Measurements from ENCODE around the gene PRKAG3.
A peak's percentile ranks its signal among the peaks of the same experiment; 100 is the strongest.

PRKAG3 gene

GRCh38 chr2:218839430-218839829 lies 7.8 kb upstream of the PRKAG3 start:
- peak; percentile 49 for DNase-seq (ENCODE audit: low read depth)

DNA sequence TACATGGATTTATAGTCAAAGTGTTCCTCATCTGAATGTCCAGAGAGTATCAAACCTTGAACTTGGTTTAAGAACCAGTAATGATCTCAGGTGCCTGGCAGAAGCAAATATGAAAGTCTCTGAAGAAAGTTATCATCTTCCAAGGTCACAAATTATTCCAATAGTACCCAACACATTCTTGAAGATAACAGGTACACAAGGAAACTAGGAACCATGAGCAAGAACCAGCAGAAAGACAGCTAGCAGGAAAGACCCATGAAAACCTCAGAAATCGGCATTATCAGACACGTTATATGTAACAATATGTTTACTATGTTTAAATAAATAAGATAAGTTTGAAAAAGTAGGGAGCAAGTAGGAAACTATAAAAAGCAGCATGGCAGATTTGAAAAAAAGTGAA lies 5.9 kb upstream of the PRKAG3 start:
- DNase-seq (ENCODE audit: low read depth): no peak

DNA sequence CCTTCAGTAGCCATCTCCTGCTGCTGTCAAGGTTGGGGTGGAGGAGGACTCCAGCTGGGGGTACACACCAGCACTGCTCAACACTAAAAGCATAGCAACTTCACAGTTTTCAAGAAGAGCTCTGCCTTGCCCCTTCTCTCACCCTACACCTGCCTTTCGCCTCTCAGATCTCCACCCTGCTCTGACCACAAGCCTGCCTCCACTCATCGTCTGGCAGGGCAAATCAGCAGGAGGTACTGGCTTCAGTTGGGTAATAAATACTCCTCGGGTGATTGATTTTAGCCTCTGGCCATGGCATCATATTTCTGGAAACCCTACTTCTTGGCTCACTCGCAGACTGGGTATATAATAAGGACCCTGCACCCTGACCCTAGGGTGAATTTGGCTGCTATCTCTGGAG lies 3.1 kb upstream of the PRKAG3 start:
- DNase-seq (ENCODE audit: low read depth): no peak

GRCh38 chr2:218833023-218833609 lies 1.5 kb upstream of the PRKAG3 start:
- DNase-seq (ENCODE audit: low read depth): no peak

GRCh38 chr2:218832520-218832919 lies 917 bp upstream of the PRKAG3 start:
- peak; percentile 57 for DNase-seq (ENCODE audit: low read depth)

DNA sequence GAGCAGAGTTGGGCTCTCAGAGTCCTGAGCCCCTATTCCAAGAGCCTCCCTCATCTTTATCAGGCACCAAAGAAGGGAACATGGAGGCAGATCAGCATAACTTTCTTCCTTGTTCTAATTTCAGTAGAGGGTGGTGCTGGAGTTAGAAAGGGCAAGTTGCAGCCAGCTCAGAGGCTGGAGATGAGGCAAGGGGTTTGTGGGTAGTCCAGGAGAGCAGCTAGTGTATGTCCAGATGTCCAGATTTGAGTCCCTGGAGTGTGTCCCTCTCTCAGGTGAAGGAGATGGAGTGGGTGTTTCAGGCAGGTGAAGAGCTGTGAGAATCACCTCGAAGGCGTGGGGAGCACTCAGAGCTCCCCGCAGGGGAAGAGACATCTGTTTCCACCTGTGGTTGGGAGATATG lies 478 bp upstream of the PRKAG3 start:
- no peak for DNase-seq (ENCODE audit: low read depth)

GRCh38 chr2:218830526-218831306 lies 887 bp downstream of the PRKAG3 start:
- no peak for DNase-seq (ENCODE audit: low read depth)

DNA sequence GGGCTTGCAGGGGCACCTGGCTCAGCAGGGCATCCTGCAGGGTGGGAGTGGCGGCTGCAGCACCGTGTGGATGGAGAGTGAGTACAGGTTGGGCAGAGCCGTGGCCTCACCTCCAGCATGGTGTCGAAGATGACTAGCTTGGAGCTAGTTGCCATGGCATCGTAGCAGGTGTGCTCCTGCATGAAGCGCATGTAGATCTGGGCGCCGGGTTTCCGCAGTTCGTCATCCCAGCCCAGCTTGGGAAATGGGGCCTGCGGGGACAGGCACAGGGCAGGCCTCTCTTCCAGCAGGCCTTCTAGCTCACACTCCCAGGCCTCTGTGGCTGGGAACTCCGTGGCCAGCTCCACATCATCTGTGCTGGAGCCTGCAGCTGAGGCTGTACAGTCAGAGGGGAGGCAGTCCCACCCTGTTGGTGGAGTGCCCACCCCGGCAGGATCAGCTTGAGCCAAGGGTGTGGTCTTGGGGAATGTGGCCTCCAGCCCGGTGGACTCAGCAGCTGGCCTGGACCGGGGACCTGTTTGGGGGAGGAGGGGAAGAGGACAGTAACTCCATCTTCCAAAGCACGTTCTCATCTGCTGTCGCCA lies 1.6 kb downstream of the PRKAG3 start:
- DNase-seq (ENCODE audit: low read depth): no peak

- no peak for DNase-seq (ENCODE audit: low read depth)
Observed at GRCh38 chr2:218828477-218828778, 3.2 kb downstream of the PRKAG3 start.

- no peak for DNase-seq (ENCODE audit: low read depth)
Observed at GRCh38 chr2:218827701-218828476, 3.7 kb downstream of the PRKAG3 start.

GRCh38 chr2:218826791-218827190 lies 4.8 kb downstream of the PRKAG3 start:
- DNase-seq (ENCODE audit: low read depth): no peak

DNA sequence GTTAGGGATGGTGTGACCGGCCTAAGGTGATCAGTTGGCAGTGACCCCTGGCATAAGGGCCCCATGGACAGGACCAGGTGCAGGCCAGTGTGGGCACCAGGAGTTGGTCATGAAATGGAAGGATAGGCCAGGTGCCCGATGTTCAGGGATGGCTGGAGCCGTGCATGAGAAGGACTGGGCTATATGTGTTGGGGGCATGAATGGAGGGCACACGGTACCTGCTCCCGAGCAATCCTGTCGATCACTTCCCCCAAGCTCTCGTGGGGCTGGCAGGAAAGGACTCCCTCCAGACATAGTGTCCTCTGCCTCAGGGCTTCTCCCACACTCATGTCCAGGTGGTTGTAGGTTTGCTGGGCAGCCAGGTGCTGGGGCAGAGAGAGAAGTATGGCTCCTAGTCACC lies 7.6 kb downstream of the PRKAG3 start:
- DNase-seq (ENCODE audit: low read depth): no peak

GRCh38 chr2:218823196-218823855 lies 8.3 kb downstream of the PRKAG3 start:
- DNase-seq (ENCODE audit: low read depth): no peak

DNA sequence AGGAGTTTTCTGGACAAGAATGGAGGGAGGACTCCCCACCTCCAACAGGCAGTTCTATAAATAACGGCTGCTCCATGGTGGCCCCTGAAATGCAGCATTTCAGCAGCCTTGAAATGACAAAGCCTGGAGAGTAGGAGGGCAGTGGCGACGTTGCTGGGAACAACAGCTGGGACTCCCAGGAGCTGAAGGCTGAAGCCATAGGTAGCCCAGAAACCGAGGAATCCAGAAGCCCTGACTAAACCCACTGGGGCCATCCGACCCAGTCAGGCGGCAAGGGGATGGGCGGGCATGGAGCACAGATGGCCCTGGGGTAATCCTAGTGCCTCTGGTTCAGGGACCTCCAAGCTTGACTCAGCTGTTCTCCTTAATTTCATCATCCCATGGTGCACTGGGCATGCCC lies 9.0 kb downstream of the PRKAG3 start:
- DNase-seq (ENCODE audit: low read depth): no peak

- no peak for DNase-seq (ENCODE audit: low read depth)
Observed at GRCh38 chr2:218821605-218822211, 9.9 kb downstream of the PRKAG3 start.

- DNase-seq (ENCODE audit: low read depth): no peak
Observed at GRCh38 chr2:218820746-218821369, 10.7 kb downstream of the PRKAG3 start.

DNA sequence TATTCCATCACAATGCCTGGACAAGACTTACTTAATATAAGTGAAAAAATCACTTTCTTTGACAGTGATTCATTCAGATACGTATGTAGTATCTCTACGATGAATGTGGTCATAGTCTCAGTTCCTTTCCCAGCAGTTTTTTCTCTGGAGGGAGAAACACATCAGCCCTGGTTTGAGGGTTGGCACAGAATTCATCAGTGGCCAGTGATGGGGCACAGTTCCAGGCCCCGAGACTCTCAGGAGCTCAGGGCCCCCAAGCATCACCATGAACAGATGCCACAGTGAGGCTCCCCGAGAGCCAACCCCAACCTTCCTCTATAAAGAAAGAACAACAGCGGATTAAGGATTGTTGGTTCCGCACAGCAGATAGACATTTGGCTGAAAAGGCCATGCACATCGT lies 12.5 kb downstream of the PRKAG3 start:
- no peak for DNase-seq (ENCODE audit: low read depth)

DNA sequence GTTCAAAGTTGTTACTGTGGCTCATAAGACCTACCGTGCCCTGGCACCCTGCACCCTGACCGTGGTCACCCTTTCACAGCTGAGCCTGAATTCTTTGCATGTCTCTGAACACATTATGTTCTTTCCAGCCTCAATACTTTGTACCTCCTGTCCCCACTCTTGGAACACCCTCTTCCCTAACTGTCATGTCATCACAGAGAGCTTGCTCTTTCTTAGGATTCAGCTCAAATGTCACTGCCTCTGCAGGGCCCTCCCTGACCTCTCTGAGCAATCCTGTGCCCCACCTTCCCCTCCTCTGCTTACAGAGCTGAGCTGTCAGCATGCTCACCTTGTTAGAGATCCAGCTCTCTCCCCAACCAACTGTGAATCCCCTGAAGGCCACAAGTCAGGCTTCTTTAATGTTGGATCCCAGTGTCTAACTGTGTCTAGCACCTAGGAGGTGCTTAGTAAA lies 15.0 kb downstream of the PRKAG3 start:
- DNase-seq (ENCODE audit: low read depth): no peak

GRCh38 chr2:218815649-218816048 lies 16.0 kb downstream of the PRKAG3 start:
- no peak for DNase-seq (ENCODE audit: low read depth)

- DNase-seq (ENCODE audit: low read depth): no peak
Observed at GRCh38 chr2:218815244-218815637, 16.4 kb downstream of the PRKAG3 start.

DNA sequence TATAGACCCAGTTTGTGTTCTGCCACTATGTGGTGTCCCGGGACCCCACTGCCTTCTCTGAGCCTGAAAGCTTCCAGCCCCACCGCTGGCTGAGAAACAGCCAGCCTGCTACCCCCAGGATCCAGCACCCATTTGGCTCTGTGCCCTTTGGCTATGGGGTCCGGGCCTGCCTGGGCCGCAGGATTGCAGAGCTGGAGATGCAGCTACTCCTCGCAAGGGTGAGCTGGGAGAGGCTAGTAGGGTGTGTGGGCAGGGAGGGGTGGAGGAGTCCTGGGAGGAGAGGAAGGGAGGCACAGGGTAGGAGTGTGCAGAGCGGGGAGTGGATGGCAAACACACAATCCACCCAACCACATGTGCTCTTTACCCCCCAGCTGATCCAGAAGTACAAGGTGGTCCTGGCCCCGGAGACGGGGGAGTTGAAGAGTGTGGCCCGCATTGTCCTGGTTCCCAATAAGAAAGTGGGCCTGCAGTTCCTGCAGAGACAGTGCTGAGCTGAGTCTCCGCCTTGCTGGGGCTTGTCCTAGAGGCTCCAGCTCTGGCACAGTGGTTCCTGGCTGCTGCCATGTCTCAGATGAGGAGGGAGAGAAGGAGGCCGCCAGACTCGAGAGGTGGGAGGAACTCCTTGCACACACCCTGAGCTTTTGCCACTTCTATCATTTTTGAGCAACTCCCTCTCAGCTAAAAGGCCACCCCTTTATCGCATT lies 16.9 kb downstream of the PRKAG3 start:
- DNase-seq (ENCODE audit: low read depth): no peak

Data from ELR (cell line).